HG02973 (cell line): ENCODE results near the gene PCOLCE2.

Experiments
- ATAC-seq: cut with Tn5 transposase; IDR thresholded peaks from one replicate; pipeline ENCODE4 v1.9.1; 2021; ENCODE audit warnings: moderate library complexity; ENCODE audit not compliant: unreplicated experiment

PCOLCE2 gene

GRCh38 chr3:142866841-142867631 lies 21.8 kb downstream of the PCOLCE2 start:
- ATAC-seq, result no peak

GRCh38 chr3:142863930-142864920 lies 24.7 kb downstream of the PCOLCE2 start:
- ATAC-seq, result no peak

GRCh38 chr3:142863010-142863817 lies 25.7 kb downstream of the PCOLCE2 start:
- no peak for ATAC-seq

GRCh38 chr3:142861926-142862325 lies 27.0 kb downstream of the PCOLCE2 start:
- ATAC-seq, result no peak

- ATAC-seq, result no peak
Measured at GRCh38 chr3:142858043-142858442, 30.8 kb downstream of the PCOLCE2 start.

GRCh38 chr3:142857056-142857455 lies 31.8 kb downstream of the PCOLCE2 start:
- ATAC-seq, result no peak

GRCh38 chr3:142853270-142854168 lies 35.4 kb downstream of the PCOLCE2 start:
- ATAC-seq, result no peak

- no peak for ATAC-seq
Measured at GRCh38 chr3:142852009-142852408, 36.9 kb downstream of the PCOLCE2 start.

- ATAC-seq, result no peak
Measured at GRCh38 chr3:142850395-142851023, 38.4 kb downstream of the PCOLCE2 start.

GRCh38 chr3:142849148-142849547 lies 39.7 kb downstream of the PCOLCE2 start:
- ATAC-seq, result no peak

GRCh38 chr3:142846779-142847577 lies 41.9 kb downstream of the PCOLCE2 start:
- ATAC-seq, result no peak

GRCh38 chr3:142844339-142844977 lies 44.4 kb downstream of the PCOLCE2 start:
- no peak for ATAC-seq

- no peak for ATAC-seq
Measured at GRCh38 chr3:142839831-142840230, 49.1 kb downstream of the PCOLCE2 start.

GRCh38 chr3:142837526-142837925 lies 51.4 kb downstream of the PCOLCE2 start:
- no peak for ATAC-seq

- ATAC-seq, result peak; percentile 99
Measured at GRCh38 chr3:142828703-142829305, 60.1 kb downstream of the PCOLCE2 start.

GRCh38 chr3:142819179-142819578 lies 69.7 kb downstream of the PCOLCE2 start:
- ATAC-seq, result no peak

GRCh38 chr3:142818651-142819050 lies 70.2 kb downstream of the PCOLCE2 start:
- ATAC-seq, result no peak

- ATAC-seq, result no peak
Measured at GRCh38 chr3:142817897-142818296, 71.0 kb downstream of the PCOLCE2 start.
